NCI-H510A (cell line): Measurements from ENCODE around the gene NCBP2L.

Experiments used
- DNase-seq: peaks from one replicate; lab custom pipeline; 2025; lab: John Stamatoyannopoulos, UW

The NCBP2L gene

DNA sequence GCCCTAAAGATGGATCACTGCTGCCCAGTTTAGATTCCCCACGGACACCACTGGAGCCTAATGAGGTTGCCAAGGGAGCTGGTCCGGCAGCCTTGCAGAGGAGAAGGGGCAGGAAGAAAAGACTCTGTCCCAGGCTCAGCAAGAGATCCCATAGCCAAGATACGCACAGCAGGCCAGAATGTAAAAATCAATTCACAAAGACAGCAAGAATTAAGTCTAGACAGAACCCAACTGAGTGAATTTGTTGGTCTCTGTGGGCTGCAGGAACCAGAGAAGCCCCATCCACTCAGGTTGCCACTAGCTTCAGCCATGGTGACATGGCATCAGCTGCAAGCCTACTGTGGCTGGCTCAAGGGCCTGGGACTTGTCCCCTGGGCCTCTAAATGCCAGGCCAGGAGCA is 24.8 kb upstream of the NCBP2L start:
- DNase-seq = no peak

GRCh38 chrX:107753187-107753586 is 24.3 kb upstream of the NCBP2L start:
- peak; percentile 56 for DNase-seq

DNA sequence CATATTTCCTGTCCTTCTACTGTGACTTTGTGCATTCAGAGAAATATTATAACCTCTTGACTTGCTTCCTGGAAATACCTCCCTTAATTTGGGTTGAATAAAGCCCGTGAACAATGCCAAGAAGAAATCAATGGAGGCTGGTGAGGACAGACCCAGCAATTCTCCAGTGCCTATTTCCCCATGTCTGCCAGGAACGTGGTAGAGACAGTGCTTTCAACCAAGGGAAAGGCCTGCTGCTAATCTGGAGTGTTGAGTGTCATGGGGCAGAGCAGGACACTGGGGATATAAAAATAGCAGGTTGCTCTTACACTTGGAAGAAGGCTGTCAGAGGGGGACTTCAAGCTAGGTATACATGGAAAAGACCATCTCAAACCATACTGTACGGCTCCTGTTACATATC is 21.8 kb upstream of the NCBP2L start:
- DNase-seq = no peak

DNA sequence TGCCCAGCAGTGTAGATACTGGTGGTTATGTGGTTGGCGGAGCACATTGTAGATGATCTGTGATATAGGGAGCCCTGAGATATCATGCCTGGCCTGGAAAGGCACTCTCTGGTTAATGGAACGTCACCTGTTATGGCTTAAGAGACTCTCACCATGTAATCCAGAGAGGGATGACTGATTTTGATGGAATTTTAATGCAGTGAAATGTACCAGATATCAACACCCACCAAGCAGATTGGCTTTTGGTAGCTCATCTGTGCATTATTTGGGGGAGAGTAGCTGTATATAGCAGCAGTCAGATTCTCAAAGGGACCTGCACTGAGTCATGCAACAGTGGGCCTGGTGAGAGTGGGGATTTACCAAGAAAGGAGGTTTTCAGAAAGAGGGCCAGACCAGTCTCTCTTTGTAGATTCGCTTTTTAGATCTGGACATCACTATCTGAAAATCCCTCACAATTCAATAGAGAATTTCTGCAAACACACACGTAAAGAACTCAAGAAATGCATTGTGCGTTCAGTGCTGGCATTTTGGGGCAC is 19.2 kb upstream of the NCBP2L start:
- no peak for DNase-seq

GRCh38 chrX:107760304-107761077 is 17.0 kb upstream of the NCBP2L start:
- no peak for DNase-seq

GRCh38 chrX:107763647-107764046 is 13.9 kb upstream of the NCBP2L start:
- DNase-seq = no peak

GRCh38 chrX:107764845-107765608 is 12.5 kb upstream of the NCBP2L start:
- DNase-seq = no peak

DNA sequence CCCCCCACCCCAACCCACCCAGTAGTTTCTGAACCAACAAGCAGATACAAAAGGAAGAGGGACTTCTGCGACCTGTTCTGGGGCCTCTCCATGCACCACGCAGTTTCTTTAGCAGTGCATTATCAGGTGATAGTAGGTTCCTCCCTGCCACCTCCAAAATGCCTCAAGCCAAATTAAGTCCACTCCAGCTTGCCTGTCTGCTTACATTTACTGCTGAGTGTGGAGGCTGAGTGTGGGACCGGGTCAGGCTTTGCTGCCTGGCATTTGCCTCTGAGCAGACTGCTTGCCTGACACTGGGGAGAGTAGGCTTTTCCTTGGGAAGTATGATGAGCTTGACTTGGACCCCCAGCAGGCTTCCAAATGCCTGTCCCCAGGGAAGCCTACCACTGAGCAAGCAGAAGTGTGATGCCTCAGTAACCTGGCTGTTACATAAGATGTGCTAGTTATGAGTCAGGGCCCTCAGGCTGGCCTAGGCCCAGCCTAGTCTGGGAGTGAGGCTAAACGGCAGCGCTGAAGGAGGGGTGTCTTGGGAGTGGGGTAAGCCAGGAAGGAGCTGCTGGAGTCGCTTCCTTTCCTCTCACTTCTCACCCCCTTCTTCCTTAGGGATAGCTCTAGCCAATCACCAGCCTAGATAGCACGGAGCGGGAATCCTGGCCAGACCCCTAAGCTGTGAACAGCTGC is 10.9 kb upstream of the NCBP2L start:
- DNase-seq = no peak

- DNase-seq = no peak
Observed at GRCh38 chrX:107768051-107768450, 9.5 kb upstream of the NCBP2L start.

GRCh38 chrX:107769581-107770317 is 7.8 kb upstream of the NCBP2L start:
- DNase-seq = no peak

DNA sequence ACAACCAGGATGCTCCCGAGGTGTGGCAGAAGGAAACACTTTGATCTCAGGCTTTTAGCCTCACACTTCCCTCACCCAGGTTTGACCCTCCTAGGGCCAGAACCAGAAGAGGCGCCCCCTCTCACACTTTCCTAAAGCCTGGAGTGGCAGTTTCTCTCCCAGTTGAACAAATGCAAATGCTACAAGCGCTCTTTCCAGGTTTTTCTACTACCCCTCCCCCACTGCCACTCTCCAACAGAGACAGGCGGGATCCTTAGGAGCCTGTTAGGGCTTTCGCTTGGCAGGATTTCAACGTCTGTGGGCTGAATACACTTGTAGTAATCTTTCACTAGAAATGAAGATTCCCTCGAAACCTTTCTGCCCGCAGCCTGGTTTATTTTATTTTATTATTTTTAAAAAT is 4.3 kb upstream of the NCBP2L start:
- no peak for DNase-seq

DNA sequence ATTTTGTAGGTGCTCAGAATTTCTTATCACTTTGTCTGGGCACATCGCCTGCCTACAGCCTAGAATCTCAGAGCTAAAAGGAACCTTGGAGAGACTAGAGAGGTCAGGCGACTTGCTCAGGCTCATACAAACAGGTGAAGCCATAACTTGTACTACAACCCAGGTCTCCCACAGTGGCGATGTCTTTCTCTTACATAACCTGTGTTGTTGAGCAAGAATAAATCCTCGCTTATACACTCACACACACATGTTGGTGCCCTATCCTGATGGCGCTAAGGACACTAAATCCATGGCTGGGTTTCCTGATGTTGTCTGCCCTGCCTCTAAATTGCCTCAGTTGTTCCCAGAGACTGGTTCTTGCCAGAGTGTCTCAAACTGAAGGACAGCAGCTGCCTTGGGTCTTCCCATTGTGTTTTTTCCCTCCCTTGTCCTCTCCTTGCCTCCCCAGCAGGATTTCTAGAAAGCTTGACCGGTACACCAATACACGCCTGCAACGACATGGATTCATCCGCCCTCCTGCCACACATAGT is 3.6 kb upstream of the NCBP2L start:
- DNase-seq = no peak

- no peak for DNase-seq
Observed at GRCh38 chrX:107775000-107775733, 2.4 kb upstream of the NCBP2L start.

DNA sequence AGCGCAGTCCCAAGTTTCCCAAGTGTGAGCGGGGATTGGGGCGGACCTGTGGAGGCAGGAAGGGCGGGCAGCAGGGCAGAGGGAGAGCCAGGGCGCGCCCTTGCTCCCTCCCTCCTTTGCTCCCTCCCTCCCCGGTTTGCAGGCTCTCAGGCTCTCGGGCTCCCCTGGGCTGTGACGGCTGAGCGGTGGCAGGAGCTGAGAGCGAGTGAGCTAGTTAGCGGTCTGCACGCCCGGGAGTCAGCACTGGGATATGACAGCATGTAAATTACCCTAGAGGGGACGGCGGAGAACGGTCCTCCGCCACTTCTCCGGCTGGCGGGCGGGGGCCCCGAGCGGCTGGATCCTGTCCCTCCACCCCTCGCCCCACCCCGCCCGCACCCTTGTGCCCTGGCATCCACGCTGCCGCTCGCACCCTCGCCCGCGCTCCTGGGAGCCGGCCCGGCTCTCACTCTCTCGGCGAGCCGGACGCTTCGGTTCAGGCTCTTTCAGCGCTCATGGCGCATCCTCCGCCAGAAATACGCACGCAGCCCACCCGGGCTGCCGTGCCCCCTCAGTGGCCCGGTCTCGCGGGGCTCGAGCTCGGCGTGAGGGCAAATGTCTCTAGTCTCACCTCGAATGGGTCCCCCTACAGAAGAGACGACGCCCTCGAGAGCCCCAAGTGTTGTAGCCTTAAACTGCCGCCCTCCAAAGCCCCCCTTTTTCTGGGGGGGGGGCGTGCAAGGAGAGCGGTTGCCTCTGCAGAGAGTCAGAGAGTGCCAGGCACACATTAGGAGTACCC is 1.6 kb upstream of the NCBP2L start, which contains the start of gene TSC22D3:
TSC22D3 (minus strand) TSS at position 54 of the 778 bp plus-strand sequence. CDS start 368 bp downstream, outside the sequence.
- peak; percentile 67 for DNase-seq

- DNase-seq = peak; percentile 56
Observed at GRCh38 chrX:107776649-107777535, 641 bp upstream of the NCBP2L start.

GRCh38 chrX:107780525-107780924 is 3.0 kb downstream of the NCBP2L start:
- DNase-seq = no peak

DNA sequence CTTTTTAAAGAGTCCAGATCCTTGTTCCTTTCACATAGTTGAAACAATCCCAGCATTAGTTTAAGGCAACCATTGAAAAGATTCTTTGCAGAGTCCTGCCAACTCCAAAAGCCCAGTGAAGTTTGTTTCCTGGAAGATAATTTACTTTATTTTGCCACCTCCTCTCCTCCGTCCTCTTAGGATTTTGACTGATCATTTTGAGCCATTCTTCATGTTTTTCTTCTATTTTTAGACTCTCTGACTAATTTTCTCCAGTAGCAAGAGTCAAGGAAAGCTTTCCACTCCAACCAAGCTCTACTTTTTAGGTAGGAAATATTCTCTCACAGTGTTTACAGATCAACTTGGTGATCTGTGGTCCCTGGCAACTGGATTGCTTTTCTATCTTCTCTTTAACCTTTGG is 10.3 kb downstream of the NCBP2L start:
- DNase-seq = no peak

GRCh38 chrX:107804427-107804826 is 26.9 kb downstream of the NCBP2L start:
- DNase-seq = no peak

DNA sequence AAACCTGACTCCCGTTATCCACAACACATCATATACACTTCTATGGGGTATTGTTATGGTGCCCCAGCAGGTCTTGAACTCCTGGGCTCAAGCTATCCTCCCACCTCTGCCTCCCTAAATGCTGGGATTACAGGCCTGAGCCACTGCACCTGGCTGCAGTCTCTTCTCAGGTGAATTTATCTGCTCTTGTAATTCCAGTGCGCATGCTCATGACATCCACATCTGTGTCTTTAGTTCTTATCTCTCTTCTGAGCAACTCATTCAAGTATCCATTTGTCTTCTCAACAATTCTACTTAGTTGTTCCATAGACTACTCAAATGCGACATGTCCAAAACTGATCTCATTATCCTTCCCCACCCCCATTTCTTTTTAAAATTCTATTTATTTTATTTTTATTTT is 27.6 kb downstream of the NCBP2L start:
- DNase-seq = no peak
